HL-60 (cell line): ENCODE data around the gene GPAM.

Experiments used
- GABPA ChIP-seq: IDR thresholded peaks from 2 replicates; pipeline ENCODE4 v1.6.1; 2012; ENCODE audit warnings: low read depth
- POLR2AphosphoS5 ChIP-seq: IDR thresholded peaks from 2 replicates; pipeline ENCODE4 v1.6.1; 2012; ENCODE audit warnings: low read depth
- SPI1 ChIP-seq: IDR thresholded peaks from 2 replicates; pipeline ENCODE4 v1.6.1; 2012; ENCODE audit warnings: low read depth, mild to moderate bottlenecking, borderline replicate concordance
- TF ChIP-seq, protein P1 (sequence below): IDR thresholded peaks from one replicate; pipeline ENCODE4 v1.5.1; 2011; ENCODE audit warnings: low read length, control low read depth, inconsistent platforms; ENCODE audit not compliant: insufficient read depth
- TF ChIP-seq, protein P2 (sequence below): IDR thresholded peaks from 2 replicates; pipeline ENCODE4 v1.6.1; 2012; ENCODE audit warnings: low read depth; ENCODE audit not compliant: insufficient replicate concordance

DNA sequence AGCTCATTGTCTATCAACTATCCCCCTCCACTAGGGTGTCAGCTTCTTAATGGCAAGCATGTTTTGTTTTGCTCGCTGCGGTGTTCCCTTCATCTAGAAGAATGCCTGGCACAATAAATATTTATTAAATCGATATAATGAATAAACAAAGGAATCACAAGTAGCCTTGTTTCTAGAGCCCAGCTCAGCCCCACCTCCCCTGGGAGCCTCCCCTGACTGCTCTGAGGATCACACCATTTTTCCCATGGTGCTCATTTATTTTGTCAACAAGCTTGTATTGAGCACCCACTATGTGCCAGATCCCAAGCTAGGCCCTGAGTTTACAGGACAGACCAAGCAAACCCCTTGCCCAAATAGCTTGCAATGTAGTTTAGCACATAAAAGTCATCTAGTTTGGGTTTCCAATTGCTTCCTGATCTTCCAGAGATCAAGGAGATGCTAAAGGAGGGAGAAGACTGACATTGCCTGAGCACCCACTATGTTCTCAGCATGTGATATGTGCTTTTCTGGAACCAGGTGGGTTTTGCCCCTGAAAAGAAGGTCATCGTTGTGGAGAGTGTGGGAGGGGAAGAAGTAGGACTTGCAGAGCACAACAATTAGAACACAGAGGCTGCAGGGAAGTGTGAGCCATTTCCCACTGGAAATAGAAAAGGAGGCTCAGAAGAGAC lies 42.3 kb upstream of the GPAM start:
- TF ChIP-seq, protein P1, sequence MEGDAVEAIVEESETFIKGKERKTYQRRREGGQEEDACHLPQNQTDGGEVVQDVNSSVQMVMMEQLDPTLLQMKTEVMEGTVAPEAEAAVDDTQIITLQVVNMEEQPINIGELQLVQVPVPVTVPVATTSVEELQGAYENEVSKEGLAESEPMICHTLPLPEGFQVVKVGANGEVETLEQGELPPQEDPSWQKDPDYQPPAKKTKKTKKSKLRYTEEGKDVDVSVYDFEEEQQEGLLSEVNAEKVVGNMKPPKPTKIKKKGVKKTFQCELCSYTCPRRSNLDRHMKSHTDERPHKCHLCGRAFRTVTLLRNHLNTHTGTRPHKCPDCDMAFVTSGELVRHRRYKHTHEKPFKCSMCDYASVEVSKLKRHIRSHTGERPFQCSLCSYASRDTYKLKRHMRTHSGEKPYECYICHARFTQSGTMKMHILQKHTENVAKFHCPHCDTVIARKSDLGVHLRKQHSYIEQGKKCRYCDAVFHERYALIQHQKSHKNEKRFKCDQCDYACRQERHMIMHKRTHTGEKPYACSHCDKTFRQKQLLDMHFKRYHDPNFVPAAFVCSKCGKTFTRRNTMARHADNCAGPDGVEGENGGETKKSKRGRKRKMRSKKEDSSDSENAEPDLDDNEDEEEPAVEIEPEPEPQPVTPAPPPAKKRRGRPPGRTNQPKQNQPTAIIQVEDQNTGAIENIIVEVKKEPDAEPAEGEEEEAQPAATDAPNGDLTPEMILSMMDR, result no peak
- no peak for TF ChIP-seq POLR2AphosphoS5
- TF ChIP-seq, protein P2, sequence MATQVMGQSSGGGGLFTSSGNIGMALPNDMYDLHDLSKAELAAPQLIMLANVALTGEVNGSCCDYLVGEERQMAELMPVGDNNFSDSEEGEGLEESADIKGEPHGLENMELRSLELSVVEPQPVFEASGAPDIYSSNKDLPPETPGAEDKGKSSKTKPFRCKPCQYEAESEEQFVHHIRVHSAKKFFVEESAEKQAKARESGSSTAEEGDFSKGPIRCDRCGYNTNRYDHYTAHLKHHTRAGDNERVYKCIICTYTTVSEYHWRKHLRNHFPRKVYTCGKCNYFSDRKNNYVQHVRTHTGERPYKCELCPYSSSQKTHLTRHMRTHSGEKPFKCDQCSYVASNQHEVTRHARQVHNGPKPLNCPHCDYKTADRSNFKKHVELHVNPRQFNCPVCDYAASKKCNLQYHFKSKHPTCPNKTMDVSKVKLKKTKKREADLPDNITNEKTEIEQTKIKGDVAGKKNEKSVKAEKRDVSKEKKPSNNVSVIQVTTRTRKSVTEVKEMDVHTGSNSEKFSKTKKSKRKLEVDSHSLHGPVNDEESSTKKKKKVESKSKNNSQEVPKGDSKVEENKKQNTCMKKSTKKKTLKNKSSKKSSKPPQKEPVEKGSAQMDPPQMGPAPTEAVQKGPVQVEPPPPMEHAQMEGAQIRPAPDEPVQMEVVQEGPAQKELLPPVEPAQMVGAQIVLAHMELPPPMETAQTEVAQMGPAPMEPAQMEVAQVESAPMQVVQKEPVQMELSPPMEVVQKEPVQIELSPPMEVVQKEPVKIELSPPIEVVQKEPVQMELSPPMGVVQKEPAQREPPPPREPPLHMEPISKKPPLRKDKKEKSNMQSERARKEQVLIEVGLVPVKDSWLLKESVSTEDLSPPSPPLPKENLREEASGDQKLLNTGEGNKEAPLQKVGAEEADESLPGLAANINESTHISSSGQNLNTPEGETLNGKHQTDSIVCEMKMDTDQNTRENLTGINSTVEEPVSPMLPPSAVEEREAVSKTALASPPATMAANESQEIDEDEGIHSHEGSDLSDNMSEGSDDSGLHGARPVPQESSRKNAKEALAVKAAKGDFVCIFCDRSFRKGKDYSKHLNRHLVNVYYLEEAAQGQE, result no peak
- TF ChIP-seq GABPA, result no peak
- no peak for TF ChIP-seq SPI1
